Thyroid gland (tissue), 4 donors: ENCODE results near the gene DNHD1.

Experiments used
- POLR2A ChIP-seq, 2 donors: fragments of 450-650 bp; IDR thresholded peaks; one replicate each; pipeline ENCODE4 v1.6.1; 2017; ENCODE audit warnings: antibody characterized with exemption in 2 of 2, mild to moderate bottlenecking in 2 of 2, moderate library complexity in 1 of 2
- TF ChIP-seq, protein P1 (sequence below), 6 experiments: fragments of 200-600 bp in 3 of 6; fragments of 450-650 bp in 3 of 6; sonication (generic) in 3 of 6; IDR thresholded peaks; one replicate each; pipeline ENCODE4 v1.5.1; 2016 to 2019; ENCODE audit warnings: antibody characterized with exemption in 6 of 6, mild to moderate bottlenecking in 2 of 6, inconsistent platforms in 1 of 6, moderate library complexity in 1 of 6

DNA sequence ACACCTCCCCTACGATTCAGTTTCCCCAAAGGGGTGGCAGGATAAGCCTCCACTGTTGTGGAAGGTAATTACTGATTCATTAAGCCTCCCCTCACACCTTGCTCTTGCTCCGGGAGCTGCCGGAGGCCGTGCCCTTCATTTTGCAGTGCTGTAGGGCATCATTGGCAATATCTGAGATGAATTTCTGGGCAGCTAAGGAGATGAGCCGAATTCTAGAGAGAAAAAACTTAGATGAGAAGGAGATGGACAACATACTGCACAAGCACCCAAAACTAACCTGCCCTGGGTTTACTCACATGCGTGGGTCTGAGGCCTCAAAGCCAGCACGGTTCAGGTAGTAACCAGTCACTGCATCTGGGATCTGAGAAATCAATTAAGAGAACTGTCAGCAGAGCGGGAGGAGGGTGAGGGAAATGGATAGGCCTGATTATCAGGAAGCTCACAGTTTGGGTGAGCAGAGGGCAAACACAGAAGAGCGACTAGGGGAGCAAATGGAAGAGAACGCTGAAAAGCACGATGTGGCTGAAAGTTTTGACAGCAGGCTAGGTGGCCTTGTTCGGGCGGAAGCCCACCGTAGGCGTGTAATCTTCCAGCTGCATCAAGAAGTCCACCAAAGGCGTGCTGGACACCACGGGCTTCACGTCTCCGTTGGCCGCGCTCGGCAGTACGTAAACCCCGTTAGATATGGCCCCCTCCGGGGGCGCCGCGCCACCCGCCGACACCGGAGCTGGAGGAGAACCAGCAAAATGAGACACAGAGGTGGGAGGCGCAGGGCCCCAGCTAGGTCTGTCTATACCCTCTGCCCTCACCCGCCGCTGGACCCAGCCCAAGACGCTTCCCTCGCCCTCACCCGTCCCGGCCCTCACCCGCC is 114.2 kb downstream of the DNHD1 start:
- TF ChIP-seq, protein P1, sequence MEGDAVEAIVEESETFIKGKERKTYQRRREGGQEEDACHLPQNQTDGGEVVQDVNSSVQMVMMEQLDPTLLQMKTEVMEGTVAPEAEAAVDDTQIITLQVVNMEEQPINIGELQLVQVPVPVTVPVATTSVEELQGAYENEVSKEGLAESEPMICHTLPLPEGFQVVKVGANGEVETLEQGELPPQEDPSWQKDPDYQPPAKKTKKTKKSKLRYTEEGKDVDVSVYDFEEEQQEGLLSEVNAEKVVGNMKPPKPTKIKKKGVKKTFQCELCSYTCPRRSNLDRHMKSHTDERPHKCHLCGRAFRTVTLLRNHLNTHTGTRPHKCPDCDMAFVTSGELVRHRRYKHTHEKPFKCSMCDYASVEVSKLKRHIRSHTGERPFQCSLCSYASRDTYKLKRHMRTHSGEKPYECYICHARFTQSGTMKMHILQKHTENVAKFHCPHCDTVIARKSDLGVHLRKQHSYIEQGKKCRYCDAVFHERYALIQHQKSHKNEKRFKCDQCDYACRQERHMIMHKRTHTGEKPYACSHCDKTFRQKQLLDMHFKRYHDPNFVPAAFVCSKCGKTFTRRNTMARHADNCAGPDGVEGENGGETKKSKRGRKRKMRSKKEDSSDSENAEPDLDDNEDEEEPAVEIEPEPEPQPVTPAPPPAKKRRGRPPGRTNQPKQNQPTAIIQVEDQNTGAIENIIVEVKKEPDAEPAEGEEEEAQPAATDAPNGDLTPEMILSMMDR (IDR thresholded peaks at IDR 0.05), result no peak
- TF ChIP-seq POLR2A (IDR thresholded peaks at IDR 0.05), result no peak
